GM13977 (cell line): ENCODE results near the gene RABGGTA.
A peak's percentile ranks its signal among the peaks of the same experiment; 100 is the strongest.

Source experiments
- DNase-seq: peaks from one replicate; pipeline ENCODE4 v3.0.0; 2012; ENCODE audit warnings: low spot score
- in situ Hi-C: fragments of 300-500 bp; cut with MboI; formaldehyde crosslinking; loops from one replicate; pipeline ENCODE4 v1.12.0; 2022; ENCODE audit warnings: low sequenced_read_pairs, low pct_unique_long_range_greater_than_20kb, mixed read lengths, inconsistent platforms; ENCODE audit not compliant: unreplicated experiment
- TF ChIP-seq, protein P1 (sequence below): IDR thresholded peaks from 2 replicates; pipeline ENCODE4 v1.5.1; 2012; ENCODE audit warnings: mild to moderate bottlenecking, control low read depth; ENCODE audit not compliant: insufficient read depth; ENCODE audit errors: extremely low read depth, missing control alignments

RABGGTA gene

GRCh38 chr14:24314377-24315193 lies 43.2 kb upstream of the RABGGTA start:
- in situ Hi-C loops = no loop called here
- TF ChIP-seq, protein P1, sequence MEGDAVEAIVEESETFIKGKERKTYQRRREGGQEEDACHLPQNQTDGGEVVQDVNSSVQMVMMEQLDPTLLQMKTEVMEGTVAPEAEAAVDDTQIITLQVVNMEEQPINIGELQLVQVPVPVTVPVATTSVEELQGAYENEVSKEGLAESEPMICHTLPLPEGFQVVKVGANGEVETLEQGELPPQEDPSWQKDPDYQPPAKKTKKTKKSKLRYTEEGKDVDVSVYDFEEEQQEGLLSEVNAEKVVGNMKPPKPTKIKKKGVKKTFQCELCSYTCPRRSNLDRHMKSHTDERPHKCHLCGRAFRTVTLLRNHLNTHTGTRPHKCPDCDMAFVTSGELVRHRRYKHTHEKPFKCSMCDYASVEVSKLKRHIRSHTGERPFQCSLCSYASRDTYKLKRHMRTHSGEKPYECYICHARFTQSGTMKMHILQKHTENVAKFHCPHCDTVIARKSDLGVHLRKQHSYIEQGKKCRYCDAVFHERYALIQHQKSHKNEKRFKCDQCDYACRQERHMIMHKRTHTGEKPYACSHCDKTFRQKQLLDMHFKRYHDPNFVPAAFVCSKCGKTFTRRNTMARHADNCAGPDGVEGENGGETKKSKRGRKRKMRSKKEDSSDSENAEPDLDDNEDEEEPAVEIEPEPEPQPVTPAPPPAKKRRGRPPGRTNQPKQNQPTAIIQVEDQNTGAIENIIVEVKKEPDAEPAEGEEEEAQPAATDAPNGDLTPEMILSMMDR = no peak
- DNase-seq = no peak

DNA sequence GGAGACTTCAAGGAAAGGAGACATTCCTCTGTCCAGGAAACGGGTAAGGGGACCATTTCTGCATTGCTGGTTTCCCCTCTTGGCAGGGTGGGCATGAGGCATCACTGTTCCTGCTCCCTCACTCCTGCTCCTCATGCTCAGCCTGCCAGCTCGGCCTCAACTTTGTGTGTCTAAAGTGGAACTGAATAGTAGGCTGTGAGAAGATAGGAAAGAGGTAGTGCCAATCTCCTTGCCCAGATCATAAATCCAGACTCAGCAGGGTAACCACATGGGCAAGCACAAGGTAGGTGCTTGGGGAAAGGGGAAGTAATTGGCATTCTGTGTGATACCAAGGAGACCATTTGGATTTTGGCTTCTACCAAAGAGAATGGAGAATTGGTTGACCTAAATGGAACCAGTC lies 42.5 kb upstream of the RABGGTA start:
- TF ChIP-seq, protein P1 = no peak
- in situ Hi-C loops = no loop called here

DNA sequence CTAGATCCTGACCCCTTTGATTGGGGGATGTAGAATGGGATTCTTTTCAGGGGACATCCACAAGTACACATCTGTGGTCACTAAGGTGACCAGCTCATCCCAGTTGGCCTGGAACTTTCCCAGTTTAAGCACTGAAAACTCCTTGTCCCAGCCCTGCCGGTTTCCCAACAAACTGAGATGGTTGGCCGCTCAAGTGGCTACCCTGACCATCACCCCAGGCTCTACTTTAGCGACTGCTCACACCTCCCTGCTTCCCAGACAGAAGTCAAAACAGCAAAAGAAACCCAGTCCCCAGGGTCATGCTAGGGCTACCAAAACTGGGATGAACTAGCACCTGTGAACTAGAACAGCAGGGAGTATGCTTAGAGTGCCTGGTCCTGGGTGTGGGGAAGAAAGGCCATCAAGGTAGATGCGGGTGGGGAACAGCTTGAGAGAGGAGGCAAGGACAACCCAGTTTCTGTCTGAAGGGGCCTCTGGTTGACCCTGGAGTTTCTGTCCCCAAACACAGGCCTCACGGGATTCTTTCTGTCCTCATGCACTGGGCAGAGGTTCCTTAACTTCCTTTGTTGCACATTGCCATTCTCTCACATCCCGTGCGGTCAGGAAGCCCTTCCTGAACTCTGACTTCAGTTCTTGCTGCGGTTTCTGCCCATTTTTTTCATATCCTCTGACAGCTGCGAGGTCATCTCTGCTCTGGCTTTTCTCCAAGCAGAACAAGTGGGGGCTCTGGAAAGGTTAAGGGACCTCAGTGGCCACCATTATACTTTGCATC lies 41.5 kb upstream of the RABGGTA start:
- in situ Hi-C loops = no loop called here
- TF ChIP-seq, protein P1 = no peak
- no peak for DNase-seq

More for the DNA sequence above, 42.5 kb upstream of the RABGGTA start:
- no peak for DNase-seq

DNA sequence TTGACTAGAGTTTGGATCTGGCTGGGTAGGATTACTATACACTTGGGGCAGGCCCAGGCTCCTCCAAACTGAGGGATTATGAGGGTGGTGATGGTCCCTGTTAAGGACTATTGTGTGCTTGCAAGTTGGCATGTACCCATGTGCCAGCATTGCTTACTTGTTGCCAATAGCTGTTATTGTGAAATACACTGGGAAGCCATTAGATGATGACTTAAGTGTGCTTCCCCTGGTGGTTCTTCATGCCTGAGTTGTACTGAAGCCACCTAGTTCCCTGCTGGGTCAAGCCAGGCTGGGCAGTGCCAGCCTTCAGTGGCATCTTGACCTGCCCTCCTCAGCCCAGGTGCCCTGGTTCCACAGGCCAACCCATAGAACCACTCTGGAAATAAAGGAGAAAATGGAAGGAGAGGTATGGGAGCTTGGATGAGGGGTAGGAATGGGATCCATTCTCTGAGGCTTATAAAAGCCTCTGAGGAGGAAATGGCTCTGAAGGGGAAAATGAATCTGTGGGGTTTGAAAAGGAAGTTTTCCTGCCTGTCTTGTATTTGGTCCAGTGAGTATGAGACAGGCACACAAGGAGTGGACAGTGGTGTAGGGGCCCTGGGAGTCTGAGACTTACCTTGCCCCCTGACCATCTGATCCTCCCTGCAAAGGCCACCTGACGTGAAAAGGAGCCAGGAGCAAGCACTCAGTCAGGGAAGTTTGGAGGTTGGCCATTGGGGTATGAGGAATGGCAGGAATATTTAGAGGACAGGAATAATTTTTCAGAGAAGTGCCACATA lies 40.6 kb upstream of the RABGGTA start:
- TF ChIP-seq, protein P1 = no peak
- DNase-seq = no peak
- in situ Hi-C loops = no loop called here

GRCh38 chr14:24310646-24311604 lies 39.5 kb upstream of the RABGGTA start, which contains the start of gene LTB4R:
LTB4R (plus strand) TSS chr14:24311502; CDS start chr14:24315652, 4,150 bp downstream.
- peak; percentile 84 for DNase-seq
- in situ Hi-C loops = no loop called here

More at GRCh38 chr14:24310646-24311604, 39.5 kb upstream of the RABGGTA start, which contains the start of gene LTB4R:
- TF ChIP-seq, protein P1 = peak; percentile 48
